H54 (cell line): ENCODE measurements around the gene NWD2.
"Not testable (repeated sequence)": the region's sequence is repeated elsewhere in the genome, so short reads cannot be mapped to it uniquely, and the experiment has no call there.

Source experiments
- DNase-seq: peaks from one replicate; pipeline ENCODE4 v3.0.0; 2011; ENCODE audit warnings: low spot score, mixed read lengths; ENCODE audit not compliant: insufficient read length
- FAIRE-seq: peaks from 3 replicates; lab custom pipeline; 2011; peaks lifted over from hg19 to GRCh38; lab: Jason Lieb, UNC
- POLR2A ChIP-seq: IDR thresholded peaks from 2 replicates; pipeline ENCODE4 v1.6.1; 2011; ENCODE audit warnings: low read depth, mild to moderate bottlenecking, low read length

NWD2 gene

DNA sequence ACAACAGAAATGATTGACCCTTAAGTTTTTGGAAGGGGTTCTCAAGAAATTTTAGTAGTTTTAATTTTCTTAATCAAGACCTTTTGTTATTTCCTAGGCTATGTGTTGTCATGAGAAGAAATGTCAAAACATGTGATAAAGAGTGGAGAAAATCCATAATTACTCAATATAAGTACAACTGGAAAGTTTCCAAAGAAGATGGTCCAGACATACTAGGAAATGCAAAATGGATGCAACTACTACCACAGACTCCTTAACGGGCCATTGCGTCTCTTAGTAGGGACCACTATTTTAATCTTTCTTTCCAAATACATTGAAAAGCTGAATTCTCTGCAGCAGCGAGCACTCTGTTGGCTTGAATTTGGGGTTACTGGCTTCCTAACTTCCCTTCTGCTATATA, 148.8 kb downstream of the NWD2 start:
- no peak for TF ChIP-seq POLR2A
- FAIRE-seq, result no peak
- no peak for DNase-seq

DNA sequence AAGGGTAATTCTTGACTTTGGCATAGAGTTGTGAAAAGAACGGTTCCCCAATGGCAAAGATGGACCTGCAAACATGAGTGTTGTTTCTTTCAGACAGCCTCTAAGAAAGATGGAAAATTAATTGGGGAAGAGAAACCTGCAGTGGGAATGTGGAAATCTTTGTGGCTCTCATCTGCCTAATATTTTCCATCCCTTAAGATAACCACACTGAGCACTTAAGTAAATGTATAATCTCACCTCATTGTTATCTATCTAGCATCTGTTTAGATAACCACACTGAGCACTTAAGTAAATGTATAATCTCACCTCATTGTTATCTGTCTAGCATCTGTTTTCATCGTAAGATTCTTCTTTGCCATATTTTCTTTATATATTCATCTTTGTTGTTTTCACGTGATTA, 149.3 kb downstream of the NWD2 start:
- TF ChIP-seq POLR2A, result no peak
- FAIRE-seq, result no peak
- no peak for DNase-seq

DNA sequence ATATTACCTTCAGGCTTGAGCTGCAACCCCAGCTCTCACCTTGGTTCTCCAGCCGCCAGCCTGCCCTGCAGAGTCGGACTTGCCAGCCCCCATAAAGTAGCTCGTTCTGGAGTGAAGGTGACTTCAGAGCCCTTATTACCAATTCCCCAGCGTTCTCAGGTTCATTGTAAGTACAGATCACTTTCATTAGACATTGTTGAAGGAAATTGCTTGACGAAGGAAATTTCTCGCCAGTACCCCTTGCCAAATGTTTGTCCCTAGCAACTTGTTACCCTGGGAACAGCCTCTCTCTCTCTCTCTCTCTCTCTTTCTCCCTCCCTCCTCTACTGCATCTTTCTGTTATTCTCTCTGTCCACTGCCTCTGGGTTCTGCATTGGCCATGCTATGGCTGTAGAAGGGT, 153.0 kb downstream of the NWD2 start:
- no peak for FAIRE-seq
- TF ChIP-seq POLR2A, result no peak
- no peak for DNase-seq

DNA sequence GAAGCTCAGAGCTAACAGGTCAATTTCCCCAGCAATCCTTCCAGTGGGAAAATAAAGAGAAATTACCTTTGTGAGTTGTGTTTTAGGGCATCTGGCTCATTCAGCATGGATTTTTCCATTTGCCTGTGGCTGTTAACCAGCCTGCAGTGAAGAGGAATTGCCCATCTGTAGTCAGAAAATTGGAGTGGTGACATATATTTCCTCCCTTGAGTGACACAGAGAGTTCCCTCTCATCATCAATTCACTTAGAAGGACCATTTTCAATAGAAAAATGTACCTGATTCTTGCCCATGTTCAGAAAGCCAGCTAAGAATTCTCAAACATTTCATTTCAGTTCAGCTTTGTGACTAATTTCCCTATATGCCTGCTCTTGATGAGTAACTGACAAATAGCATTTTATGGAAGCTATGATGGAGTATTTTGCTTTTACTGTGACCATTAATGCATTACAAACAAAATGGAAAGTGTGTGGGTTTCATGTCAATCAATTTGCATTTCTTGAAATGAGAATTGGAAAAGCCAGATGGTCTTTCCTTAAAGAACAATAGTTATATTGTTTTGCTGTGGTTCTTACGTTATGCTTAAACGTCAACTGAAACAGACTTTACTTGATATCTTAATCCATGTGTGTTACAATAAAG, 155.8 kb downstream of the NWD2 start:
- FAIRE-seq, result no peak
- DNase-seq, result no peak
- no peak for TF ChIP-seq POLR2A

DNA sequence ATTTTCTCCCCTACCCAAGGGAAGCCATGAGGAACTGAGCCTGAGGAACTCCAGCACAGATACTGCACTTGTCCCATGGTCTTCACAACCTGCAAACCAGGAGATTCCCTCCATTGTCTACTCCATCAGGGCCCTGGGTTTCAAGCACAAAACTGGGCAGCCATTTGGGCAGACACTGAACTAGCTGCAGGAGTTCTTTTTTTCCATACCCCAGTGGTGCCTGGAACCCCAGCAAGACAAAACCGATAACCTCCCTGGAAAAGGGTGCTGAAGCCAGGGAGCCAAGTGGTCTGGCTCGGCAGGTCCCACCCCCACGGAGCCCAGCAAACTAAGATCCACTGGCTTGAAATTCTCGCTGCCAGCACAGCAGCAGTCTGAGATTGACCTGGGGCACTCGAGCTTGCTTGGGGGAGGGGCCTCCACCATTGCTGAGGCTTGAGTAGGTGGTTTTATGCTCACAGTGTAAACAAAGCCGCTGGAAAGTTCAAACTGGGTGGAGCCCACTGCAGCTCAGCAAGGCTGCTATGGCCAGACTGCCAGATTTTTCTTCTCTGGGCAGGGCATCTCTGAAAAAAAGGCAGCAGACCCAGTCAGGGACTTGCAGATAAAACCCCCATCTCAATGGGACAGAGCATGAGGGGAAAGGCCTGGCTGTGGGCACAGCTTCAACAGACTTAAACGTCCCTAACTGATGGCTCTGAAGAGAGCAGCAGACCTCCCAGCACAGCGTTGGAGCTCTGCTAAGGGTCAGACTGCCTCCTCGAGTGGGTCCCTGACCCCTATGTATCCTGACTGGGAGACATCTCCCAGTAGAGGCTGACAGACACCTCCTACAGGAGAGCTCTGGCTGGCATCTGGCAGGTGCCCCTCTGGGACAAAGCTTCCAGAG, 163.6 kb downstream of the NWD2 start:
- not testable (repeated sequence) for FAIRE-seq, DNase-seq

DNA sequence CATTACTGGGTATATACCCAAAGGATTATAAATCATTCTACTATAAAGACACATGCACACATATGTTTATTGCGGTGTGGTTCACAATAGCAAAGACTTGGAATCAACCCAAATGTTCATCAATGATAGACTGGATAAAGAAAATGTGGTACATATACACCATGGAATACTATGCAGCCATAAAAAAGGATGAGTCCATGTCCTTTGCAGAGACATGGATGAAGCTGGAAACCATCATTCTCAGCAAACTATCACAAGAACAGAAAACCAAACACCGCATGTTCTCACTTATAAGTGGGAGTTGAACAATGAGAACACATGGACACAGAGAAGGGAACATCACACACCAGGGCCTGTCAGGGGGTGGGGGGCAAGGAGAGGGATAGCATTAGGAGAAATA, 169.1 kb downstream of the NWD2 start:
- not testable (repeated sequence) for DNase-seq, FAIRE-seq

DNA sequence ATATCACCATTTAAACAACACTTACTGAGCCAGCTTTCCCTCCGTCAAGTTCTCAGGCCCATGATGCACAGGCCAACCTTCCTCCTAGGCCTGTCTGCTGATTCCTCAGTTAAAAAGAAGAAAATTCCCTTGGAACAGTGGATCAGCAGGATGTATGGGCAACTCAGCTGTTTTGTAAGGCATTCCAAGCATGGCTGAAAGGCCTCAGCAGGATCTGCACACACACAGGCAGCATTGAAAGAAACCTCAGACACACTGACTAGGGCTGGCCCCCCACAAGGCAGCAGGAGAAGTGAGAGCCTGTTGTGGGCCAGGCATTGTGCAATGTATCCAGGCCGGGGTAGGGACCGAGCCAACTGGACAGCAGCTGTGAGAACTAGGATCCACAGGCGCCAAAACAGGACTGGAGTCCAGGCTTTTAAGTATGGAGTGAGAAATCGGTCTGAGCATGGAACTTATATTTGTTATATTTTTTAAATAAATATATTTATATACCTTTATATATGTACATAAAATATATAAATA, 171.4 kb downstream of the NWD2 start:
- FAIRE-seq (no peak), DNase-seq (no peak)
- no peak for TF ChIP-seq POLR2A

DNA sequence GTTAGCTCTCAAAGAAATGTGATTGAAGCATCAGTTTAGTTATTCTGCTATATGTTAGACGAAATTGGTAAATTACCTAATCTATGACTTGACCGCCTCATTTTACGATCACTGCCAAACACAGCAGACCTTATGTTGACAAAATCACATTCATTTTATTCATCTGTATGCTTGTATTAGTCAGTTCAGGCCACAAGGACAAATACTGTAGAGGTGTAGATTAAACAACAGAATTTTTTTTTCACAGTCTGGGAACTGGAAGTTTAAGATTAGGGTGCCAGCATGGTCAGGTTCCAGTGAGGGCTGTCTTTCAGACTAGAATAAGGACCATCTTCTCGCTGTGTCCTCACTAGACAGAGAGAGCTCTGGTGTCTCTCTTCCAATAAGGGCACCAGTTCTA, 177.1 kb downstream of the NWD2 start:
- DNase-seq, result no peak
- no peak for TF ChIP-seq POLR2A
- FAIRE-seq, result no peak

DNA sequence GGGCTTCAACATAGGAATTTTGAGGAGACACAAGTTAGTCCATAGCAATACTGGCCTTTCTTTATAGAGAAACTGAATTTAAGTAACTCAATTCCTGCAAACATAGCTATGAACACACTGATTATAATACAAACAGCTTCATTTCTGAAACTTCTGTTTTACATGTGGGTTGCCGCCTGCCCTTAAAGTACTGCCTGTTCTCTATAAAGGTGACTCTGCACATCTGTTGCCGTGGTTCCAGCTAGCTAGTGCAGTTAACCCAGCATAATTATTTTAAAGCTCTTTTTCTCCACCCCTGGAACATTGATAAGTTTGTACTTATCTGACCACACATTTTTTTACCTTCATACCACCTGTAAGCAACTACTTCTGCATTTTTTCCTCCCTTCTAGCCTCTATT, 177.6 kb downstream of the NWD2 start:
- FAIRE-seq (no peak), DNase-seq (no peak)
- no peak for TF ChIP-seq POLR2A

DNA sequence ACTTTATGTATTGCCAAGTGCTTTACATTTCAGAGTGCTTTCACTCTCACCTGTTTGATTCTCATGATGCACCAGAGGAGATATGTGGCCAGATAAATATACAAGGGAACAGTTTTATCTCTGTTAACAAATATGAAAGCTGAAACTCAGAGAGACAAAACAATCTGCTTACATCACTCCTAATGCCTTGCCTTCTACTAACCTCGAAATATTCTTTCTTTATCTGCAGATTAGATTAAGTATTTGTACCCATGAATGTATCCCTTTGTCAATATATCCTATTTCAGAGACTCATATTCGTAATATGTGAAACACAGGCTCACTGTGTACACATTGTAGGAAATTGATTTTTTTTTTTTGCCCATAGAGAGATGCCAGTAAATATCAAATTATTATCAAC, 178.1 kb downstream of the NWD2 start:
- TF ChIP-seq POLR2A, result no peak
- FAIRE-seq (no peak), DNase-seq (no peak)

DNA sequence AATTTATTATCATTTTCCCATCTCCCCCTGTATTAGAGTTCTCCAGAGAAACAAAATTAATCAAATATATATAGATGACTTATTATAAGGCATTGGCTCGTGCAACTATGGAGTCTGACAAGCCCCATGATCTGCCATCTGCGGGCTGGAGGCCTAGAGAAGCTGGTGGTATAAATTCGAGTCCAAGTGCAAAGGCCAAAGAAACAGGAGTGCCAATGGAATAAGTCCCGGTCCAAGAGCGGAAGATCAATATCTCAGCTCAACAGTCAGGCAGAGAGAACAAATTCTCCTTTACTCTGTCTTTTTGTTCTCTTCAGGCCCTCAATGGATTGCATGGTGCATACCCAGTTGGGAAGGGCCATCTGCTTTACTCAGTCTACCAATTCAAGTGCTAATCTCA, 178.8 kb downstream of the NWD2 start:
- TF ChIP-seq POLR2A, result no peak
- DNase-seq (no peak), FAIRE-seq (no peak)

DNA sequence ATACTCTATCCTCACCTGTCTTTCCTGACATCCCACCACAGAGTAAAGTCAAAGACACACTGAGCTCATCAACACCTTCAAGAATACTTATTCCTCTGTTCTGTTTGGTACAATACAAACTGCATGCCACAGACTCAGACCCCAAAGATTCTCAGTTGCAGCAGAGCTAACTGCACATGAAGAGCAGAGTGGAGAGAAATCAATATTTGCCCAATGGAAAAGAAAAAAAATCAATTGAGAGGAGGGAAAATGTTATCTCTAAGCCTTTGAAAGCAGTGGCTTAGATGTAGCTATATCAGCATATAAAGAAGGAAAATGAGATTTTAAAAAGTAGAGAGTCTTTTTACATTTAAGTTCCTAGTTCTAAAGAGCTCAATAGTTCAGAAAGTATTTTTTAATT, 180.2 kb downstream of the NWD2 start:
- DNase-seq (no peak), FAIRE-seq (no peak)
- no peak for TF ChIP-seq POLR2A

DNA sequence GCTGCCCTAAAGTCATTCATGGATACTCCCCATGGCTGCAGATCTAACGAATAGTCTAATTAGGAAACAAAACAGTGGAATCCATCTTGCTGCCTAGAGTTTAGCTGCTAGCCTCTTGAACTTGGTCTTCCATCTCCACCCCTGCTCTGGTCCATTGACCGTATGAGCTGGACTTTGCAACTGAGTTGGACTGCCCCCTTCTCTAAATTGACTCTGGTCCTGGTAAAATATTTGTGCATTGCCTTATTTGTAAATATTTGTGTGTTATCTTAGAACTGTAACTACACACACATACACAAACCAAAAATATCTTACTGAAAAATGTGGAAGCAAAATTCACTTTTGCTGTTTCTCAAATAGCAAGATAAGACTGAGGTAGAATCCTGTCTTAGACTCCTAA, 181.3 kb downstream of the NWD2 start:
- no peak for TF ChIP-seq POLR2A
- FAIRE-seq (no peak), DNase-seq (no peak)

DNA sequence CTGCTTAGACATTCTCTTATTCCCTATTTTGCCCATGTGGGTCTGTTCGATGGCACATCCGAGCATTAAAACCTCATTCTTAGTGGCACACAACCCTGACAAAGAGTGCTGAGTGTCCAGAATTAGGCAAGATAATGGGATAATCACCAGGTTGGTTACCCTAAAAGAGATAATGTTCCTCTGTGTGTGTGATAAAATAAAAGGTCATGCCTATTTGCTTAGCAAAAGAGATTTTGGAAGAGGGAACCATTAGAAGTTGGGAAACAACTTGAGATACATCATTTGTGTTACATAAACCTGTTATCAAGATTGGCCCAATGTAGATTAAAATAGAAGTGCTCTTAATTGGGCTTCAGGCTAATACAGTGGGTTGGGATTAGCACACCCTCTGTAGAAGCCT, 182.7 kb downstream of the NWD2 start:
- no peak for TF ChIP-seq POLR2A
- FAIRE-seq (no peak), DNase-seq (no peak)

DNA sequence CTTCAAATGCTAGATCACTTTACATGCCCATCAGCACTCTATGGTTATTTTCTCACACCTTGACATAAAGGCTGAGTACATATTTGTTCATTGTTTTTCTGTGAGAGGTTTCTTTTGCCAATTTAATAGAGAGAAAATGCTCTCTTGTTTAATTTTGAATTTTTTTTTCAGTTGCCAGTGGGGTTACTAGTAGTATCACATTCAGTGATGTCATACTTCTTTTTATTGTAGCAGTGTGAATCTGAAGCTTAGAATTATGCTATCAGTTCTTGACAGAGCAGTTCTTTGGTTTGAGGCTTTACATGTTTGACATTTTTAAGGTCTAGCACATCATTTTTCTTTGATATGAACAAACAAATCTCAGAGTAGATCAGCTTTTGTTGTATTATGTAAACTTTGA, 185.4 kb downstream of the NWD2 start:
- DNase-seq (no peak), FAIRE-seq (no peak)
- no peak for TF ChIP-seq POLR2A
